NT2/D1 (cell line): ENCODE results near the gene S1PR1.

Source experiments
- SUZ12 ChIP-seq: IDR thresholded peaks from 2 replicates; pipeline ENCODE4 v1.6.1; 2011; ENCODE audit not compliant: insufficient read length, insufficient read depth; ENCODE audit errors: extremely low read depth
- YY1 ChIP-seq: IDR thresholded peaks from 2 replicates; pipeline ENCODE4 v1.6.1; 2011; ENCODE audit not compliant: insufficient read length, insufficient read depth
- ZNF274 ChIP-seq: IDR thresholded peaks from 2 replicates; pipeline ENCODE4 v1.6.1; 2011; ENCODE audit warnings: mild to moderate bottlenecking, low read depth, low read length

DNA sequence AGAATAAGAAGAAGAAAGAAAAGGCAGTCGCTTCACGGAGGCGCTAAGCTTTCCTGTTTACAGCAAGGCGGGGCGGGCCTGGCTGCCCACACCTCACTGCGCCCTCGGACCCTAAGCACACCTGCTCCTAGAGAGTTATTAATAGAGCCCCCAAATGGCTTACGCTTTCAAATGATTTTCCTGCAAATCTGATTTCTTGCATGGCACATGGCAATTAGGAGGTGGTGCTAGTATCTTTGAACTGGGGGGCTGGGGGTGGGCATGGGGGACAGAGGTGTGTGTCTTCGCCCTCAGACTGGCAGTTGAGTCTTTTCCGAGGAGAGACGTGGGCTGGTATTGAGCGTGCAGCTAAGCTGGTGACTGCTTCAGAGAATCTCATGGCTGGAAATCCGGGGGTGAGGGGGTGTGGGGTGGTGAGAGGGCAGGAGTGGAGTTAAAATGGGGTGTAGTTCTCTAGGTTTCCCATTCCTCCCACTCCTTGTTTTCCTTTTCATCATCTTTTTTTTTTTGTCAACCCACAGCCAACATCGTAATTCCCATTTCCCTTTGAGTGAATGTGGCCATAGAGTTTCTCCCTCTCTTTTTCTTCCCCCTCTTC, 1.3 kb downstream of the S1PR1 start:
- no peak for TF ChIP-seq YY1
- TF ChIP-seq SUZ12, result no peak
- no peak for TF ChIP-seq ZNF274
